ENCODE results near the gene CDKL5.

DNA sequence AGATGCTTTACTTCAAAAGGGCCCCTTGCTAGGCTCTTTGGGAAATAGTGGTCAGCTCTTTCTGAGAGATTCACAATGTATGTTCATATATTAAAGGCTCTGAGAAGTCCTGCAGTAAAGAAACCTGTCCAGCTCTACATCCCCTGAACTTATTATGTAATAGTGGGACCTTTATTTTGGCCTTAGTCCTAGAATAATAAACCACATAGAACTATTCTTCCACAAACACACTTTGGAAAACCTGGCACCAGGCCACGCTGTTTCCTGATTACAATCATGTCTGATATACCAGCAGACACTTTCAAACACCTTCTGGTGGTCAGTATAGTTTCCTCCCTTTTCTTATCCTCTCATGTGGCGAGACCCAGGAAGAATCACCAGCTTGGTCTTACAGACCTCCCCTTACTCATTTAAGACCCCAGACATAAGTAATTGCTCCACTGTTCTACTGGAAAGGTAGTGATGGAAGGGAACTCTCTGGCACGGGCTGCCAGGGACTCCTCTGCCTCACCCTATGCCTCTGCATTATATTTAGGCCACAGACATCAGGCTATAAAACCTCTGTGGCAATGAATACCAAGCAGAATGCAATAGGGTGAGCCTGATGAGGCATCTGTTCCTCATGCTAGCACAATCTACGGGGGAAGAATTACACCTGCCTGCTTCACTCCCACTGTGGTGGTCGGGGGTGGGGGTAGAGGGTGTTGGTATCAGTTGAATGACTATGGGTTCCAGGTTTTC is 276.4 kb downstream of the CDKL5 start:
- TF ChIP-seq EZH2 (IDR thresholded peaks at IDR 0.05) (no peak), POLR2AphosphoS5 (IDR thresholded peaks at IDR 0.05; ENCODE audit: borderline replicate concordance, low read depth, low read length) (no peak)

Data from SK-N-MC (cell line).